ENCODE measurements around the gene SKI.

GRCh38 chr1:2269193-2269921 is 41.2 kb downstream of the SKI start:
- TF ChIP-seq CTCF (IDR thresholded peaks at IDR 0.05) (no peak), POLR2A (IDR thresholded peaks at IDR 0.05) (no peak)
